Smooth muscle cell of the brain vasculature (primary cell): ENCODE measurements around the gene PRR29.
"Not testable (repeated sequence)": the region's sequence is repeated elsewhere in the genome, so short reads cannot be mapped to it uniquely, and the experiment has no call there.

ENCODE experiments used
- DNase-seq: peaks from one replicate; pipeline ENCODE4 v3.0.0-alpha.2; 2012; ENCODE audit warnings: low read depth, low spot score

Gene PRR29

GRCh38 chr17:64015447-64015846 lies 17.3 kb downstream of the PRR29 start:
- DNase-seq = no peak

- DNase-seq = no peak
Measured at GRCh38 chr17:64016231-64016784, 18.2 kb downstream of the PRR29 start.

GRCh38 chr17:64016974-64017373 lies 18.8 kb downstream of the PRR29 start:
- DNase-seq = no peak

- DNase-seq = no peak
Measured at GRCh38 chr17:64017381-64017980, 19.3 kb downstream of the PRR29 start.

- DNase-seq = not testable (repeated sequence)
Measured at GRCh38 chr17:64019551-64019961, 21.4 kb downstream of the PRR29 start.

GRCh38 chr17:64020056-64020766 lies 22.1 kb downstream of the PRR29 start, which contains the start of gene ICAM2:
Gene ICAM2, minus strand, starts transcription at chr17:64020633. Its CDS starts 13,942 bp downstream, at chr17:64006691.
- no peak for DNase-seq

GRCh38 chr17:64022611-64023063 lies 24.5 kb downstream of the PRR29 start:
- DNase-seq = no peak

GRCh38 chr17:64024215-64024654 lies 26.1 kb downstream of the PRR29 start:
- DNase-seq = no peak

GRCh38 chr17:64024781-64025731 lies 26.9 kb downstream of the PRR29 start:
- no peak for DNase-seq

- DNase-seq = peak; percentile 23
Measured at GRCh38 chr17:64025732-64026294, 27.7 kb downstream of the PRR29 start.

GRCh38 chr17:64028874-64029464 lies 30.8 kb downstream of the PRR29 start:
- DNase-seq = peak; percentile 28

GRCh38 chr17:64032081-64032480 lies 33.9 kb downstream of the PRR29 start:
- DNase-seq = no peak

- no peak for DNase-seq
Measured at GRCh38 chr17:64036198-64036922, 38.2 kb downstream of the PRR29 start.

- no peak for DNase-seq
Measured at GRCh38 chr17:64037180-64037579, 39.0 kb downstream of the PRR29 start.

GRCh38 chr17:64037802-64038201 lies 39.7 kb downstream of the PRR29 start:
- DNase-seq = no peak

GRCh38 chr17:64038331-64039105 lies 40.4 kb downstream of the PRR29 start:
- no peak for DNase-seq

- DNase-seq = no peak
Measured at GRCh38 chr17:64039106-64039400, 40.9 kb downstream of the PRR29 start.

- no peak for DNase-seq
Measured at GRCh38 chr17:64040206-64040605, 42.1 kb downstream of the PRR29 start.

- DNase-seq = no peak
Measured at GRCh38 chr17:64041912-64042311, 43.8 kb downstream of the PRR29 start.
